ENCODE data around the gene COPG1.

Gene COPG1

GRCh38 chr3:129278966-129279906, 29.8 kb downstream of the COPG1 start:
- peak; percentile 28 to 52 for DNase-seq

GRCh38 chr3:129280183-129280582, 30.8 kb downstream of the COPG1 start:
- DNase-seq = no peak

GRCh38 chr3:129281726-129282125, 32.3 kb downstream of the COPG1 start:
- no peak for DNase-seq

DNA sequence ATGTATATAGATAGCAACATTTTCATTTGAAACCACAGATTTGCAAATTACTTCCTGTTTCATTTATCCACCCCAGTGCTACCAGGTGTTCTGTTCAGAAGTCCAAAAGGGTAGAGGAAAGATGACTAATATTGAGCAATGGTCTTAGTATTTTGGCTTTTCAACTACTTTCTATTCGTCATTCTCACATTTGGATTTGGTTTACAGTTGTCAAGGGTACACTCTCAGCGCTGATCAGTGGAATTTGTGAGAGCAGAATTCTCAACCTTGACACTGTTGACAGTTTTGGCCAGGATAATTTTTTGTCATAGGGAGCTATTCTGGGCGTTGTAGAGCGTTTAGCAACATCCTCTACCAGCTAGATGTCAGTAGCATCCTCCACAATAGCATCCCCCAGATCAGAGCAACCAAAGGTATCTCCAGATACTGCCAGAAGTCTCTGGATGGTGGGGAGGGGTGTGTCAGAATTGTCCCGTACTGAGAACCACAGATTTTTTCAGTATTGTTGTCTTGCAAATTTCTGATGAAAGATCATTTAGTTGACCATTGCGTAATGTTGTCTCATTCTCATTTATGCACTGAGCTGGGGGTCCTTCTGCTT, 33.4 kb downstream of the COPG1 start:
- DNase-seq = no peak

- no peak for DNase-seq
Observed at GRCh38 chr3:129286081-129286480, 36.7 kb downstream of the COPG1 start.

- no peak for DNase-seq
Observed at GRCh38 chr3:129288446-129288845, 39.0 kb downstream of the COPG1 start.

DNA sequence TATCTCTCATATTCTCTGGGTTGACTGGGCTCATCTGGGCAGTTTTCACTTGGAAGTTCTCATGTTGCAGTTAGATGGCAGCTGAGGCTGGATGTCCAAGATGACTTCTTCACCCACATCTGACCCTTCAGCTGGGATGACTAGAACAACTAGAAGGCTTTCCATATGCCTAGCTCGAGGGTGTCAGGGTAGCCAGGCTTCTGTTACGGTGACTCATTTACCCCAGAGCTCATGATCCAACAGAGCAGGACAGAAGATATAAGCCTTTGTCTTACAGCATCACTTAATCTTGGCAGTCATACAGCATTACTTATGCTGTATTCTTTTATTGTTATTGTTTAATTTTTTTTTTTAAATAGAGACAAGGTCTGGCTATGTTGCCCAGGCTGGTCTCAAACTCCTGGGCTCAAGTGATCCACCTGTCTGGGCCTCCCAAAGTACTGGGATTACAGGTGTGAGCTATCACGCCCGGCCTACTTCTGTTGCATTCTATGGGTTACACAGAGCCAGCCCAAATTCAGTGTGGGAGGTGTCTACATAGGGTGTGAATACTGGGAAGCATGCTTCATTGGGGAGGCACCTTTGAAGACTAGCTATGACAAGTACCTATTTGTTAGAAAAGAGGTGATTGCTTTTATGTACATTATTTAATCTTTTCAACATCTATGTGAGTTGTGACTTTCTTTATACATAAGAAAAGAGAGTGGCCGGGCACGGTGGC, 40.0 kb downstream of the COPG1 start:
- DNase-seq = no peak

DNA sequence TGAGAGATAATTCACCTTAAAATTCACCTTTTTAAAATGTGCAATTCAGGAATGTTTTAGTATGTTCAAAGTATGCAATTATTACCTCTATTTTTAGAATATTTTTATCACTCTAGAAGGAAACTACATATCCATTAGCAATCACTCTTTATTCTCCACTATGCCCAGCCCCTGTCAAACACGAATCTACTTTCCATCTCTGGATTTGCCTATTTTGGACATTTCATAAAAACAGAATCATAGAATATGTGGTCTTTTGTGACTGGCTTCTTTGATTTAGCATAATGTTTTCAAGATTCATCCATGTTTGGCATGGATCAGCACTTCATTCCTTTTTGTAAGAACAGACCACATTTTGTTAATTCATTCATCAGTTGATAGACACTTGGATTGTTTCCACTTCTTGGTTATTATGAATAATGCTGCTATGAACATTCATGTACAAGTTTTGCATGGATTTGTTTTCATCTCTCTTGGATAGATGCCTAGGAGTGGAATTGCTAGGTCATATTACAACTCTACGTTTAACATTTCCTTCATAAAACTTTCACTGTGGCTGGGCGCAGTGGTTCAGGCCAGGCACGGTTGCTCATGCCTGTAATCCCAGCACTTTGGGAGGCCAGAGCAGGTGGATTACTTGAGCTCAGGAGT, 42.0 kb downstream of the COPG1 start:
- no peak for DNase-seq

DNA sequence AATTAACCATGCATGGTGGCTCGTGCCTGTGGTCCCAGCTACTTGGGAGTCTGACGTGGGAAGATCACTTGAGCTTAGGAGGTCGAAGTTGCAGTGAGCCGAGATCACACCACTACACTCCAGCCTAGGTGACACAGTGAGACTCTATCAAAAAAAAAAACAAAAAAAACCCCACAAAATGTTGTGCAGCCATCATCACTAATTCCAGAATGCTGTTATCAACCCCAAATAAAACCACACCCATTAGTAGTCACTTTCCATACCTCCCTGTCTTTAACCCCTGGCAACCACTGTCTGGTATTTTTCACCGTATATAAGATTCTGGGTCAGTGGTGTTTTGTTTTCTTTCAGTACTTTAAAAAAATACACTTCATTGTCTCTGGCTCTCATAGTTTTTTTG, 45.9 kb downstream of the COPG1 start:
- DNase-seq = no peak

- DNase-seq = no peak
Observed at GRCh38 chr3:129304146-129304961, 54.9 kb downstream of the COPG1 start.

GRCh38 chr3:129304962-129305222, 55.5 kb downstream of the COPG1 start:
- DNase-seq = no peak

GRCh38 chr3:129305592-129306091, 56.2 kb downstream of the COPG1 start:
- DNase-seq = peak; percentile 79 to 87

- no peak for DNase-seq
Observed at GRCh38 chr3:129308636-129309035, 59.2 kb downstream of the COPG1 start.

- DNase-seq = no peak
Observed at GRCh38 chr3:129310111-129311011, 61.0 kb downstream of the COPG1 start.

DNA sequence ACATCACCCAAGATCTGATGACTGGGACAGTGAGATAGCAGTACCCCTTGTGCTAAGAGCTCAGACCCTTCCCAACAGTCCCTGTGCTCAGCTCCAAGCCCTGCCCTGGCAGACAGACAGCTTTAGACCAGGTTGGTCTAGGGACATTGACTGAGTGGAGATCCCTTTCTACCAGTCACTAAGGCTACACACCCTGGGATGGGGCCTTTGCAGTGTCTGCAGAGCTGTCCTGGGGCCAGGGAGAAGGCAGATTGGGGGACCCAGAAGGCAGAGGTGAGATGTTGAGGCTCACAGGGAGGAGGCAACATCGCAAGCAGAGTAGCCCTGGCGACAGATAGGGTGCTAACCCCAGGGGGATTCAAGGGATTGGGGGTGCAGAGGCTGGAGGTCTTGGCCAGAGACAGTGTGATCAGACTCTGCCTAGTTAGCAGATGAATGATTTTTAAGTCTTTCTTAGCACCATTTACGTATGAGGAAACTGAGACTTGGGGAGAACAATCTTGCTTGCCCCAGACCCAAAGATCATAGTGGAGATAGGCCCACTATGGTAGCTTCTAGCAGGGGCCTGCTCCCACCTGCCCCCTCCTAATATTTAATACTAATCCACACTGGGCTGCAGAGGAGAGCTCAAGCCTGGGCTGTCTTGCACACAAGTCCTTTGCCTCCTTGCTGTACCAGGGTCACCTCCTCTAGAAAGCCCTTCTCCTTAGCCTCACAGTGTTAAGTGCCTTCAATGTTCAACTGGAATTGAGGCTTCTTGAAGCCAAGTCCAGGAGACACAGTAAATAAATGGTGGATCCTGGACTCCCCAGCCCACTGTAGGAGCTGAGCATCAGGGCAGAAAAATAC, 61.9 kb downstream of the COPG1 start:
- DNase-seq = no peak

DNA sequence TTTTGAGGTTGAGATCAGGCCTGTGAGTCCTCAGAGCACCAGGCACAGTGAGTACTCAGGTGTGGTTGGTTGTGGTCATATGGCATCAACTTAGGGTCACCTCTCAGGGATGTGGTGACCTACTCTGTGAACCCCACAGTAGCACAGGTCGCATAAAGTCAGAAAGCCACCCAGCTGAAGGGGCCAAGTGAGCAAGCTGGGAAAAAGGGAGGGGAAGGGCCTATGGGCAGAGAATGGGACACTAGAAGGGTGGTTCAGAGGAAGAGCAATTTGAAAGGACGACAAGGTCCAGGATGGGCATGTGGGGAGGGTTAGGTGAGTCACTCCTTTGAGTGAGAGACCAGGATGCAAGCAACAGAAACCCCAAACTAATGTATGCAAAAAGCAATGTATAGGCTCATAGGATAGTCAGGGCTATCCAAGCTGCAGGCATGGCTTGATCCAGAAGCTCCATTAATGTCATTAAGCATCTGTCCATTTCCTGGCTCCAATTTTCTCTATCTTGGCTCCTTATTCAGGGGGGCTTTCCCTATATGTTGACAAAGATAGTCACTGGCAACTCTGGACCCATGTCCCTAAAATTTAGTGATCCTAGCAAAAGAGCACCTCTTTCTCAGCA, 62.7 kb downstream of the COPG1 start:
- no peak for DNase-seq

GRCh38 chr3:129312671-129313414, 63.4 kb downstream of the COPG1 start:
- DNase-seq = no peak

DNA sequence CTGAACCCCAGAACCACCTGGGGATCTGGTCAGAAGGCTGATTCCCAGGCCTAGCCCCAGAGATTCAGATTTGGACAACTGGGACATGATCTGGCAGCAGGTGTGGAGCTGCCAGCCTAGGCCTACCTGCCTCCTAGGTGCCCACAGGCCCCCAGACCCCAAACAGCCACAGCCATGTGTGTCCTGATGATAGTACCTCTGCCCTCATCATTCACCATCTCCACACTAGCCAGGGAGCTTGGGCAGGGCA, 63.9 kb downstream of the COPG1 start:
- no peak for DNase-seq

- no peak for DNase-seq
Observed at GRCh38 chr3:129313665-129314385, 64.4 kb downstream of the COPG1 start.

All from SHP77 (cell line).